Astrocyte of the spinal cord (primary cell): Measurements from ENCODE around the gene NPAS3.

ENCODE experiments used
- DNase-seq: peaks from one replicate; pipeline ENCODE4 v3.0.0; 2011; ENCODE audit warnings: low read depth, low spot score
- H3K4me3 ChIP-seq: 2 replicates; pipeline ENCODE4 v1.5.1; 2011; ENCODE audit warnings: low read depth, mild to moderate bottlenecking, low read length, moderate library complexity
- in situ Hi-C: cut with HindIII; loops from 2 replicates; pipeline ENCODE4 v1.10.0; 2017; ENCODE audit warnings: low sequenced_read_pairs
- TF ChIP-seq, protein P1 (sequence below): IDR thresholded peaks from 2 replicates; pipeline ENCODE4 v1.5.1; 2012; ENCODE audit warnings: low read depth, mild to moderate bottlenecking, low read length, inconsistent platforms

NPAS3 gene

DNA sequence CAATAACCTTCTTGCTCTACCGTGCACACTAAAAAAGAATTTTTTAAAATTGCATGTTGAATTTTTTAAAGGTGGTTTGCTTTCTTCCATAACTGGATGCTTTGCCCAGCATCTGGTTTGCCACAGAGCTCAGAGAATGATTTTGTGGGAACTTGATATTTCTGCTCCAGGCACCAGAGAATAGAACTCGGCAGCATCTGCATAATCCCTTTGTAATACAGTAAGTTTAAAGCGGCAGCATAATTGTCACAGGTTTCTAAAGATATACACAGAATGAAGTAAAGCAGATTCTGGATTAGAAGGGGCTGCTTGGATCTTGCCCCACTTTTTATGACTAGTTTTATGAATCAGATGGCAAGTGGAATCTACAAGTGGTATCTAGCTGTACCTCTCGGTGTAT is 352.0 kb downstream of the NPAS3 start:
- TF ChIP-seq, protein P1, sequence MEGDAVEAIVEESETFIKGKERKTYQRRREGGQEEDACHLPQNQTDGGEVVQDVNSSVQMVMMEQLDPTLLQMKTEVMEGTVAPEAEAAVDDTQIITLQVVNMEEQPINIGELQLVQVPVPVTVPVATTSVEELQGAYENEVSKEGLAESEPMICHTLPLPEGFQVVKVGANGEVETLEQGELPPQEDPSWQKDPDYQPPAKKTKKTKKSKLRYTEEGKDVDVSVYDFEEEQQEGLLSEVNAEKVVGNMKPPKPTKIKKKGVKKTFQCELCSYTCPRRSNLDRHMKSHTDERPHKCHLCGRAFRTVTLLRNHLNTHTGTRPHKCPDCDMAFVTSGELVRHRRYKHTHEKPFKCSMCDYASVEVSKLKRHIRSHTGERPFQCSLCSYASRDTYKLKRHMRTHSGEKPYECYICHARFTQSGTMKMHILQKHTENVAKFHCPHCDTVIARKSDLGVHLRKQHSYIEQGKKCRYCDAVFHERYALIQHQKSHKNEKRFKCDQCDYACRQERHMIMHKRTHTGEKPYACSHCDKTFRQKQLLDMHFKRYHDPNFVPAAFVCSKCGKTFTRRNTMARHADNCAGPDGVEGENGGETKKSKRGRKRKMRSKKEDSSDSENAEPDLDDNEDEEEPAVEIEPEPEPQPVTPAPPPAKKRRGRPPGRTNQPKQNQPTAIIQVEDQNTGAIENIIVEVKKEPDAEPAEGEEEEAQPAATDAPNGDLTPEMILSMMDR = no peak
- no peak overlapping the region for H3K4me3 ChIP-seq
- in situ Hi-C loops = no loop called here
- DNase-seq = no peak

DNA sequence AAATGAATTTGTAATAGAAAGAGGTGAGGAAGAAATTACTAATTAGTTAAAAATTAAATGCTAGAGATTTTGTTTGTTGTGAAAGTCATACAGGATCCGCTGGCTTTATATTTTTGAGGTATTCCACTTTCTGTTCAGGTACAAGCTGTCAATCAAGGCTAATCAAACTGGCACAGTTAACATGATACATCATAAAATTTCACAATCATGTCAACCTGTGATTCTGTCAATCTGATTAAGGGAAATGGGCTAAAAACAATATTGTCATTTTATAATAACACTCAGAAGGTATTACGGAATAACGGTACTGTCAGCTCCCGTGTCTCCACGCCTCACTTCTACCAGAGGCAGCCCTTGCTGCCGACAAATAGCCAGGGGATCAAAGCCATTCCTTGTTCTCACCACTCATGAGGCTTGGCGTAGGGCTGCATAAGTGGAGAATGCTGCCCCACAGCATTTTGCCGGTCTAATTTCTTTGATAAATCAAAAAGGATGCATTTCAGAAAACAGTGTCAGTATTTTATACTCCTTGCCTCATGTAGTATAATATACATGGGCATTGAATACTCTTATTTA is 352.9 kb downstream of the NPAS3 start:
- no peak for DNase-seq
- no peak overlapping the region for H3K4me3 ChIP-seq
- TF ChIP-seq, protein P1 = no peak
- in situ Hi-C loops = no loop called here

DNA sequence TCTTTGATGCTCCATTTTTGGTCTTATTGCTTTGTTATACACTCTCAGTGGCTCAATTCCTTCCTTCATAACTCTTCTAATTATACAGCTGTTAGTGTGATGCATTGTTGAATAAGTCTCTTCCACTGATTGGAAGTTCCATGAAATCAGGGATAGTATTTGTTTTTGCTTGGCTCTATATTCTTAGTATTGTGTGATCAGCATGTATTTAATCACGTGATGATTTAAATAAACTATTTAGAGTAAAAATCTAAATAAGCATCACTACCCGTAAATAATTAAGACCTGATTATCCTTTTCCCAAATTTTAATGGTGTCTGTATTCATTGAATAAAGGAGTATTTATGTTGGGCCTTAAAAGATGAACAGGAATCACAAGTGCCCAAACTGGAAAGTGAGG is 355.7 kb downstream of the NPAS3 start:
- in situ Hi-C loops = no loop called here
- DNase-seq = no peak
- TF ChIP-seq, protein P1 = no peak
- no peak overlapping the region for H3K4me3 ChIP-seq

DNA sequence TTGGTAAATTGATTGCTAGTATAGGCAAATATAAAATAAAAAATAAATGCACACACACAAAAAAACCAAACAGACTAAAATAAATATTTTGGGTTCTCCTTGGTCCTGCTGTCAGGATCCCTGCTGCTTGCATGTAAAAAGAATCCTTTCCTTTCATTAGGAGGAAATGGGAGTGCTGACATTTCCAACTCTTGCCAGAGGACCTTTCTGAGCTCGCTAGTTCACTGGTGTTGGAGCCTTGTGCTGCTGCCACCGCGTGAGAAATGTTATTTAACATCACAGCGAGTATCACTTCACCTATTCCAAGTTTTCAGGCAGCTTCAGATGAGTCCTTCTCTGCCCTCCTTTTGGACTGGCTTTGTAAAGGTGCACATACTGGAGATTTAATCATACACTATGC is 358.9 kb downstream of the NPAS3 start:
- DNase-seq = no peak
- TF ChIP-seq, protein P1 = no peak
- in situ Hi-C loops = no loop called here
- H3K4me3 ChIP-seq = no peak overlapping the region

DNA sequence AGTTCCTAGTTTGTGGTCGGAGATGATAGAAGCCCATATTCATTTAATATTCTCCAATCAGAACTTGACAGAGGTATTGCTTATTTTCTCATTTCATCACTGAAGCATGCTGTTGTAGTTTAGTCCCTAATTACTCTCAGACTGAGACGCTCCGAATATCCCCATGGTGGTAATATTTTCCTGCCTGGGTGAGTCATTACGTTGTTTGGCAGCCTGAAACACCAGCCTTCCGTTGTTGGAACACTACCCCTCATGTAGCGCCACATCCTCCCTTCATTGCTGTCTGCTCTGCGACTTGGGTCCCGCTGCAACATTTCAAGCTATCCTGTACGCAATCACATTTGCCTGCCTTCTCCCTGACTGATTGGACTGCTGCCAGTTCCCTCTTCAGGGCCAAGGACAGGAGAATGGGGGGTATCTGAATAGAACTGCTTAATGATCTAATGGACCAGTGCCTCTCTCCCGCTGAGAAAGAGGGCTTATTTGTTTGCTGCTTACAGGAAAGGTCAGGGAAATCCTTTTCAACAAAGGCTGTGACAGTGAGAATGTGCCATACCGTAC is 369.1 kb downstream of the NPAS3 start:
- DNase-seq = peak; percentile 86
- in situ Hi-C loops = no loop called here
- H3K4me3 ChIP-seq = no peak overlapping the region
- TF ChIP-seq, protein P1 = no peak

DNA sequence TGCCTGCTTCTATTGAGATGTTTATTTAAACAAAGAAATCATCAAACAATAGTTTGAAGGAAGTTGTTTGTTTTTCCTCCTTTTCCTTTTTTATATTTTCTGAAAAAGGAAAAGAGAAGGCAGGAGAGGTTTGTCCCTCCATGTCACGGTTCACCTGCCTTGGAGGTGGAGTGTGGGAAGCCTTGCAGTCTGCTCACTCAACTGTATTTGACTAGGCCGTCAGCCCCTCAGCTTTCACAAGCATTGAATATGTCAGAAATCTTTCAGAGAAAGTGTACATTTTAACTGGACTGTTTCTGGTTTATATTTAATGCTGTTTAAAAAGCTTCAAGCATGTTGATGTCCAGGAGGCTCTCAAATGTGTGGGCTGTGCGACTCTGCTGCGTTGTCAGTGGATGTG is 370.4 kb downstream of the NPAS3 start:
- in situ Hi-C loops = no loop called here
- no peak overlapping the region for H3K4me3 ChIP-seq
- DNase-seq = no peak
- TF ChIP-seq, protein P1 = no peak
